GM23248 (cell line): ENCODE data around the gene MTCL1. TPM values are rescaled to one million over a fixed set of nuclear protein-coding genes. Genes with fewer than 3 reads are reported as not detected.

Experiments
- DNase-seq: peaks from one replicate; pipeline ENCODE4 v3.0.0-alpha.2; 2015
- H2AFZ ChIP-seq: fragments of 200-600 bp; sonication (generic); 2 replicates; pipeline ENCODE4 v1.6.1; 2016; ENCODE audit warnings: antibody characterized with exemption
- H3F3A ChIP-seq: fragments of 200-600 bp; sonication (generic); 2 replicates; pipeline ENCODE4 v1.6.1; 2016; ENCODE audit warnings: mild to moderate bottlenecking, antibody characterized with exemption, mixed run types; ENCODE audit not compliant: insufficient read depth
- H3K27ac ChIP-seq: fragments of 200-600 bp; sonication (generic); 2 replicates; pipeline ENCODE4 v1.5.1; 2016; ENCODE audit warnings: mild to moderate bottlenecking
- H3K27me3 ChIP-seq: fragments of 200-600 bp; sonication (generic); replicated peaks from 2 replicates; pipeline ENCODE4 v1.6.1; 2016; ENCODE audit warnings: mild to moderate bottlenecking; ENCODE audit not compliant: insufficient read depth
- H3K36me3 ChIP-seq: fragments of 200-600 bp; sonication (generic); 2 replicates; pipeline ENCODE4 v1.6.1; 2016; ENCODE audit warnings: low read depth, mild to moderate bottlenecking
- H3K4me1 ChIP-seq: fragments of 200-600 bp; sonication (generic); 2 replicates; pipeline ENCODE4 v1.6.1; 2016; ENCODE audit warnings: mild to moderate bottlenecking; ENCODE audit not compliant: insufficient read depth
- H3K4me2 ChIP-seq: fragments of 200-600 bp; sonication (generic); one replicate; pipeline ENCODE4 v1.6.1; 2016; ENCODE audit warnings: mild to moderate bottlenecking; ENCODE audit not compliant: unreplicated experiment
- H3K4me3 ChIP-seq: fragments of 200-600 bp; sonication (generic); 2 replicates; pipeline ENCODE4 v1.5.1; 2016; ENCODE audit warnings: mild to moderate bottlenecking
- H3K79me2 ChIP-seq: fragments of 200-600 bp; sonication (generic); 2 replicates; pipeline ENCODE4 v1.6.1; 2016; ENCODE audit warnings: mild to moderate bottlenecking; ENCODE audit not compliant: insufficient read depth
- H3K9ac ChIP-seq: fragments of 200-600 bp; sonication (generic); 2 replicates; pipeline ENCODE4 v1.6.1; 2016; ENCODE audit warnings: mild to moderate bottlenecking
- H3K9me2 ChIP-seq: fragments of 200-600 bp; sonication (generic); 2 replicates; pipeline ENCODE4 v1.6.1; 2016; ENCODE audit warnings: mixed run types, mild to moderate bottlenecking, moderate library complexity; ENCODE audit not compliant: insufficient read depth
- H3K9me3 ChIP-seq: fragments of 200-600 bp; sonication (generic); one replicate; pipeline ENCODE4 v1.6.1; 2017; ENCODE audit warnings: low read depth
- H4K20me1 ChIP-seq: fragments of 200-600 bp; sonication (generic); 2 replicates; pipeline ENCODE4 v1.6.0; 2016; ENCODE audit not compliant: insufficient read depth
- EZH2 ChIP-seq: fragments of 200-600 bp; sonication (generic); IDR thresholded peaks from 2 replicates; pipeline ENCODE4 v1.6.1; 2018; ENCODE audit warnings: antibody characterized with exemption, mild to moderate bottlenecking; ENCODE audit not compliant: insufficient read depth, poor library complexity, severe bottlenecking
- EZH2phosphoT487 ChIP-seq: fragments of 200-600 bp; sonication (generic); IDR thresholded peaks from 2 replicates; pipeline ENCODE4 v1.6.1; 2018; ENCODE audit warnings: antibody characterized with exemption, moderate library complexity, mild to moderate bottlenecking, low read depth; ENCODE audit not compliant: insufficient read depth
- WGBS, 2 experiments: methylation state at CpG; one replicate each; pipeline ENCODE4 v1.1.6; 2015 to 2017; ENCODE audit warnings: low lambda C conversion rate in 2 of 2, low coverage in 1 of 2; ENCODE audit errors: missing lambda C conversion rate in 2 of 2; 5-methylcytosine and 5-hydroxymethylcytosine counted together
- in situ Hi-C: fragments of 300-500 bp; cut with MboI; formaldehyde crosslinking; loops from 2 replicates; pipeline ENCODE4 v1.15.0; 2020
- polyA plus RNA-seq: library from polyadenylated mRNA; unstranded; fragments of >200 nt; fragmentation: Nextera tagmentation; extraction: Ambion mirVana; gene quantifications from 2 replicates; pipeline ENCODE4 v1.2.1, GENCODE V29; 2016
- total RNA-seq: library from RNA; depleted of rRNA; stranded (reverse); fragments of >200 nt; shearing (Covaris generic); gene quantifications from 2 replicates; pipeline ENCODE4 v1.2.3, GENCODE V29; 2014

Gene MTCL1
- total and polyA plus RNA-seq, 2 experiments from 2014 or later = 10.3 to 36.9 TPM

GRCh38 chr18:8857806-8858205 lies 152.4 kb downstream of the MTCL1 start:
- Histone ChIP-seq H4K20me1 (no peaks in the 10 kb centered on the region), H3F3A (0 out of 2 replicates have a peak, but pooled peaks cover 10% of the 10 kb centered on the region), H3K27me3 (no peaks in the 10 kb centered on the region), H2AFZ (no peak overlapping the region), H3K79me2 (no peaks in the 10 kb centered on the region), H3K27ac (no peak overlapping the region), H3K9me2 (no peaks in the 10 kb centered on the region), H3K4me2 (no peak overlapping the region), H3K4me1 (peaks cover 4% of the 10 kb centered on the region; the same call in 1 of the 2 replicates), H3K9ac (no peak overlapping the region), H3K9me3 (no peaks in the 10 kb centered on the region), H3K4me3 (no peak overlapping the region), H3K36me3 (no peaks in the 10 kb centered on the region)
- in situ Hi-C loops = no loop called here
- TF ChIP-seq EZH2 (no peak), EZH2phosphoT487 (no peak)
- WGBS, 2 experiments = 58 to 67% methylated on average over 4 of the region's 4 CpGs
- DNase-seq = no peak

DNA sequence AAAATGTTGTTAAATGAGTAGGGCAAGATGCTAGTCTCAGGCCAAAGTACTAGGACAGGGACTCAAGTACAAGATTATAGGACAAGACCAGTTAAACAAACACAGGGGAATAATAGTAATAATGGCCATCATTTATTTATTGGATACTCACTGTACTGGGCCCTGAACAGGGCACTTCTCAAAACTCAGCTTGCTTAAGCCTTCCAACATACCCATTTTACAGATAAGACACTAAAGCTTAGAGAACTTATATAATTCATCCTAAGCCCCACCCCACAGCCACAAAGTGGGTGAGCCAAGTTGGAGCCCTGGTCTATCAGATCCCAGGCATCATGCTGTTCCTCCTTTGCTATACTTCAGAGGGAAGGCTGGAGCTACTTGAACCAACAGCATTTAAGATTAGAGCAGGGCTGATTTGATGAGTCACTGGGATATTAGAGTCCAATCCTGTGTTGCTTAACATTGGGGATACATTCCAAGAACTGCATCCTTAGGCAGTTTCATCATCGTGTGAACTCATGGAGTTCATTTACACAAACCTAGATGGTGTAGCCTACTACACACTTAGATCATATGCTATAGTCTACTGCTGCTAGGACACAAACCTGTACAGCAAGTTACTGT lies 153.6 kb downstream of the MTCL1 start:
- Histone ChIP-seq H4K20me1 (no peaks in the 10 kb centered on the region), H3K9ac (no peak overlapping the region), H2AFZ (no peak overlapping the region), H3K4me2 (peak overlapping the region; percentile 1), H3F3A (0 out of 2 replicates have a peak, but pooled peaks cover 10% of the 10 kb centered on the region), H3K9me2 (no peaks in the 10 kb centered on the region), H3K4me3 (no peak overlapping the region), H3K79me2 (no peaks in the 10 kb centered on the region), H3K9me3 (no peaks in the 10 kb centered on the region), H3K36me3 (no peaks in the 10 kb centered on the region), H3K27ac (peak overlapping the region; percentile 27), H3K4me1 (peaks cover 4% of the 10 kb centered on the region; the same call in 1 of the 2 replicates), H3K27me3 (no peaks in the 10 kb centered on the region)
- 0 to 6% methylated on average over 1 of the region's 1 CpG for WGBS, 2 experiments
- DNase-seq = peak; percentile 96
- TF ChIP-seq EZH2 (no peak), EZH2phosphoT487 (no peak)
- in situ Hi-C loops = no loop called here

DNA sequence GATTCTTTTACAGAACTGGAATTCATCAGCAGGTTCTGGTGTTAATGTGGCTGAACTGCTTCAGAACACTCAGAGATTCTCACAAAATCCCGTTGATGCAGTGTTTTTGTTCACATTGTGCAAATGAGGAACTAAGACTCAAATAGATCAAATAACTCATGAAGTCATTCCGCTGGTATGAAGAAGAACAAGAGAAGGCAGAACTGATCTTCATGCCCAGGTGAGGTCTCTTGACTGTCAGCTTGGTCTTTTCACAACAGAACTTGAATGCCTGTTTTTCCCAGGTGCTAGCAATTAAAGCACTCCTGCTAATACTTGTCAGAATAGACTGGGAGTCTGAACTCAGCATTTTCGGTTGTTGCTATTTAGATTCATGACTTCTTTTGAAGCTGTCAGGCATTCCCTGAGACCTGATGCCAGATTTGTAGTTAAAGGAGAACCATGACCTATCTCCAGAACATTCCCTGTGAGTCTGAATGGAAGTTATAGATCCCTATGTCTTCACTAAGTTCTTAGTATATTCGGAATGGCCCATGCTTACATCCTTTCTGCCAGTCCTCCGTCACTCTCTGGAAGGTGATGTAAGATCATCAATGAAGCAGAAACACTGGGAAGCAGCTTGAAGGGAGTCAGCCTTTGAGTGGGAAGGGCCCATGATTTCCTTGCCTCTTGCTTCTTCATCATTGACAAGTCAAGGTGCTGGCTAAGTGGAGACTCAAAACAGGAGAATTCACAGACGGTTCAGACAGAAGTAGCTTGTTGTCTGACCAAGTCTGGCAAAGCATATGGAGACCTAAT lies 155.7 kb downstream of the MTCL1 start:
- H3K79me2 ChIP-seq = no peaks in the 10 kb centered on the region
- DNase-seq = no peak
- no peaks in the 10 kb centered on the region for H3K36me3 ChIP-seq
- H3K9ac ChIP-seq = no peak overlapping the region
- H3K27me3 ChIP-seq = no peaks in the 10 kb centered on the region
- in situ Hi-C loops = no loop called here
- H3K27ac ChIP-seq = no peak overlapping the region
- no peak overlapping the region for H3K4me2 ChIP-seq
- 0 out of 2 replicates have a peak, but pooled peaks cover 10% of the 10 kb centered on the region for H3F3A ChIP-seq
- H3K9me3 ChIP-seq = no peaks in the 10 kb centered on the region
- H3K4me3 ChIP-seq = no peak overlapping the region
- H3K9me2 ChIP-seq = no peaks in the 10 kb centered on the region
- H3K4me1 ChIP-seq = peaks cover 4% of the 10 kb centered on the region; the same call in 1 of the 2 replicates
- no peak overlapping the region for H2AFZ ChIP-seq
- no peaks in the 10 kb centered on the region for H4K20me1 ChIP-seq
- TF ChIP-seq EZH2phosphoT487 (no peak), EZH2 (no peak)
- WGBS, 2 experiments = 94 to 95% methylated on average over 6 of the region's 6 CpGs

DNA sequence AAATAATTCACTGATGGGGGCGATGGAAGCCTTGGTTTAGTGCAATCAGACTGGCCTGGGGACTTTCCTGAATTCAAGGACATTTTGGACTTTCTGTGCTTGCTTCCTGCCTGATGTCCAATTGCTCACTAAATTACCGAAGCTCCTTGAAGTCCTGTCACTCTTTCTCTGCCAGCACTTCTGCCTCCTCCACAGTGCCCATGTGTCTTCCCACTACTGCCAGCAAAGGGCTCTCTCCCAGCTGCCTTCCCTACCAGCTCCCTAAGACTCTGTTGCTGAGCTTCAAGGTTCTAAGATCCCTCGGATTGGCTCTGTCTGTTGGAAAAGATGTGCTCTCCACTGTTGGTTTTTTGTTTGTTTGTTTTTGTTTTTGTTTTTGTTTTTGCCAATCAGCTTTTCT lies 158.1 kb downstream of the MTCL1 start:
- no peak for TF ChIP-seq EZH2phosphoT487
- TF ChIP-seq EZH2 = no peak
- Histone ChIP-seq H3K9me2 (no peaks in the 10 kb centered on the region), H3K4me2 (no peak overlapping the region), H3K4me1 (peaks cover 4% of the 10 kb centered on the region; the same call in 1 of the 2 replicates), H3K27ac (no peak overlapping the region), H3K27me3 (no peaks in the 10 kb centered on the region), H3F3A (0 out of 2 replicates have a peak, but pooled peaks cover 10% of the 10 kb centered on the region), H3K9me3 (no peaks in the 10 kb centered on the region), H3K36me3 (no peaks in the 10 kb centered on the region), H4K20me1 (no peaks in the 10 kb centered on the region), H3K79me2 (no peaks in the 10 kb centered on the region), H3K9ac (no peak overlapping the region), H3K4me3 (no peak overlapping the region), H2AFZ (no peak overlapping the region)
- 93 to 94% methylated on average over 3 of the region's 3 CpGs for WGBS, 2 experiments
- in situ Hi-C loops = no loop called here
- no peak for DNase-seq
